NCI-H1930 (cell line): Measurements from ENCODE around the gene STAP2.
"Not testable (repeated sequence)": the region's sequence is repeated elsewhere in the genome, so short reads cannot be mapped to it uniquely, and the experiment has no call there.

Experiments
- DNase-seq, 2 experiments: peaks; one replicate each; lab custom pipeline; 2025; lab: John Stamatoyannopoulos, UW

Gene STAP2

GRCh38 chr19:4298810-4299550 lies 39.6 kb downstream of the STAP2 start:
- DNase-seq: no peak

DNA sequence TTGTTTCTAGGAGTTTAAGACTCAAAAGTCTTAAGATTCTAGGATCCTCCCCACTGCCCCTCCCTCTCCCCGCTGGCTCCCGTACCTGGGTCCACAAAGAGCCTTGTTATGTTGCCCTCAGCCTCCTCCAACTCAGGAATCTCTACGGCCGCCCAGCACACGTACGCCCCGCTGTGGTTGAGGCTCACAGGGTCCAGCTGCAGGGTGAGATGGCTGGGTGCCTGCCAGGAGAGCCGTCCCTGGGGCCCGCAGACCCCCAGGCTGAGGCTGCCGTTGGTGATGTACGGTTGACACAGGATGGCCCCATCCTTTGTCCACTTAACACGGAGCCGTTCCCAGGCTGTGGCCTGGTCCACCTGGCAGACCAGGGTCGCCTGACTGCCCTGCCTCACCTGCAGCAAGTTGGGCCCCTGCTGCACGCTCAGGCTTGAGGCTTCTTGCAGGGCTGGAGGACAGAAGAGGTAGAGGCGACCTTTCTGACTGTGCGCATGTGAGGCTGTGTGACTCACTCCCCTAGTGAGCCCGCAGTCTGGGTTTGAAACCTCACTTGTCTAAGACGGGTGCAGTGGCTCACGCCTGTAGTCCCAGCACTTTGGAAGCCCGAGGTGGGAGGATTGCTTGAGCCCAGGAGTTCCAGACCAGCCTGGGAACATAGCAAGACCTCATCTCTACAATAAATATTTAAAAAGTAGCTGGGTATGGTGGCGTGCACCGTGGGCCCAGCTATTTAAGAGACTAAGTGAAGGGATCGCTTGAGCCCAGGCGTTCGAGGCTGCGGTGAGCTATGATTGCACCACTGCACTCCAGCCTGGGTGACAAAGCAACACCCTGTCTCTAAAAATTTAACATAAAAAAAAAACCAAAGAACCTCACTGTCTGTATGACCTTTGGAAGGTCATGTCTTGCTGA lies 40.5 kb downstream of the STAP2 start:
- DNase-seq: no peak

- DNase-seq: no peak
Measured at GRCh38 chr19:4295972-4296771, 42.5 kb downstream of the STAP2 start.

DNA sequence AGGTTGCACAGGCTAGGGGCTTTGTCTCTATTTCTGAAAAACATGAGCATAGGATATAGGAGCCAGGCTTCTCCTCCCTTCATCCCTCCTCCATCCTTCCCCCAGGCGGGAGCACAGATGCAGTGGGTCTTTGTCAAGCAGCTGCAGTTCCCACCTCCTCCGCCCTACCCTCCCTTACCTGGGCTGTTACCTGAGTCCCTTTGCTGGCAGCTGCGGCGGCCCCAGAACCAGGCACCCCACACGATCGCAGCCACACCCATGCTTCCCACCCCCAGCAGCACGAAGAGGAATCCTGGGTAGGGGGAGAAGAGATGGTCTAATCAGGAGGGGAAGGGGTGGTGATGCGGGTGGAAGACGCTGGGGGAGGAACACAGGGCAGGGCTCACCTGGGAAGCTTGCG lies 44.2 kb downstream of the STAP2 start:
- no peak for DNase-seq

DNA sequence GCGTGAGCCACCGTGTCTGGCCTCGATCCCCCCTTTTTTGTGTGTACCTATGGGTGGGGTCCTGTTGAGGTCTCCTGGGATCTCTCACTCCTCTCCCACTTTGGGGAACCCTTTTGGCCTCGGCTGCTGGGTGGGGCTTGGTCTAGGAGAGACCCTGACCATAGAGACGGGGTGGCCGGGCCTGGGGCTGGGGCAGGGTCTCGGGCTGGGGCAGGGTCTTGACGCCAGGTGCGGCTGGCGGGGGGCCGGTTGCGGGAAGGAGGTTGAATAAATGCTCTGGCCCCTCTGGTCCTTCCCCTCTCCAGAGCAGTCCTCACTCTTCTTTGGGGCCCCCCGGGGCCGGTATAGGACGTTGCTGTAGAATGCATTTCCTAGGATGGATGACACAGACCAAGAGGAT lies 46.1 kb downstream of the STAP2 start:
- DNase-seq: no peak

GRCh38 chr19:4291184-4291732 lies 47.4 kb downstream of the STAP2 start:
- no peak for DNase-seq

GRCh38 chr19:4288091-4288777 lies 50.4 kb downstream of the STAP2 start:
- DNase-seq: no peak

- not testable (repeated sequence) for DNase-seq
Measured at GRCh38 chr19:4286141-4286540, 52.5 kb downstream of the STAP2 start.

- DNase-seq: no peak
Measured at GRCh38 chr19:4284974-4285373, 53.7 kb downstream of the STAP2 start.

DNA sequence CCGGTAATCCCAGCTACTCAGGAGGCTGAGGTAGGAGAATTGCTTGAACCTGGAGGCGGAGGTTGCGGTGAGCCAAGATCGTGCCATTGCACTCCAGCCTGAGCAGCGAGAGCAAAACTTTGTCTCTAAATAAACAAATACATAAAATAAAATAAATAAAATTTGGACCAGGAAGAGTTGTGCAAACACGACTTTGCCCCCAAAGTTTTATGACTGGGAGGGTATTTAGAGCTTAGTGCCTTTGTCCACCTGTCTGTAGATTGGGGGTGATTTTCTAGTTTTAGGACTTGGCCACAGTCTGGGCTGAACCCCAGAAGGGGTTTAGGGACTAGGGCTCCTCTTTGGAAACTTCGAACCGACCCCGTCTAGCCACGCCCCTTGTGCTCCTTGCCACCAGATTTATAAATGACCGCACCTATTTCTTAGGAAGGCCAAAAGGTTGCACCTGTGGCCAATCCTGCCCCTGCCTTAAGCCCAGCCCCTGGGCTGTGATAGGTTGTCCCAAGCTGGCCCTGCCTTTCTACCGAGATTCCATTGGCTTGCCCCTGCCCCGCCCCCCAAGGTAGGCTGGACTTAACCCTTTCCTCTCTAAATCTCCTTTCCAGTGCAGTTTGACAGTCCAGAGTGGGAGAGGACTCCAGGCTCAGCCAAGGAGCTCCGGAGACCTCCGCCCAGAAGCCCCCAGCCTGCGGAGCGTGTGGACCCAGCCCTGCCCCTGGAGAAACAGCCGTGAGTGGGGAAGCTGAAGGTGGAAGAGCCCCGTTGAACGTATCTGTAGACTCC lies 54.3 kb downstream of the STAP2 start:
- DNase-seq: no peak

DNA sequence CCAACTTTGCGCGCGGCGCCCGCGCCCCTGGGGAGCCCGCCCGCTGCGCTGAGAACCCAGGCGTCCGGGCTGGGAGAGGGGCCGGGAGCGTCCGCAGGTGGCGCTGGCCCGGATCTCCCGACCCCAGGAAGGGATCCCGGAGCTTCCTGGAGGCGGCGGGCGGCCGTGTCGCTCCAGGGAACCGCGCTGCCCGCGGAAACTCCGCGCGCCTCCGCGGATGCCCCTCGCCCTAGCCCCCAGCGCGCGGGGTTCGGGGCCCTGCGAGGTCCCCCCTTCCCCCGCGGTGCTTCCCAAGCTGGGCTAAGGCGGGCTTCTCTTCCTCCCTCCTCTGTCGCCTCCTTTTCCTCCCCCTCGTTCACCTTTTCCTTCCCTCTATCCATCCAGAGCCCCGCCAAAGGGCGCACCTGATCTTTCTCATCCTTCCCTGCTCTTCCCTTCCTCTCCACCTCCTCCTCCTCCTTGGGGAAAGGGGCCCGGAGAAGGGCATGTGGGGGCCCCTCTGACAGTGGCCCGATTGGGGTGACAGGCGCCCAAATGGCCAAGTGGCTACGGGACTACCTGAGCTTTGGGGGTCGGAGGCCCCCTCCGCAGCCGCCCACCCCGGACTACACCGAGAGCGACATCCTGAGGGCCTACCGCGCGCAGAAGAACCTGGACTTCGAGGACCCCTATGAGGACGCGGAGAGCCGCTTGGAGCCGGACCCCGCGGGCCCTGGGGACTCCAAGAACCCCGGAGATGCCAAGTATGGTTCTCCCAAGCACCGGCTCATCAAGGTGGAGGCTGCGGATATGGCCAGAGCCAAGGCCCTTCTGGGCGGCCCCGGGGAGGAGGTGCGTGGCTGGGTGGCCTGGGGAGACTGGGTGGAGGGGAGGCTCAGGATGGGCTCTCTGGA lies 58.9 kb downstream of the STAP2 start:
- no peak for DNase-seq

GRCh38 chr19:4279267-4279529 lies 59.4 kb downstream of the STAP2 start:
- DNase-seq: no peak

DNA sequence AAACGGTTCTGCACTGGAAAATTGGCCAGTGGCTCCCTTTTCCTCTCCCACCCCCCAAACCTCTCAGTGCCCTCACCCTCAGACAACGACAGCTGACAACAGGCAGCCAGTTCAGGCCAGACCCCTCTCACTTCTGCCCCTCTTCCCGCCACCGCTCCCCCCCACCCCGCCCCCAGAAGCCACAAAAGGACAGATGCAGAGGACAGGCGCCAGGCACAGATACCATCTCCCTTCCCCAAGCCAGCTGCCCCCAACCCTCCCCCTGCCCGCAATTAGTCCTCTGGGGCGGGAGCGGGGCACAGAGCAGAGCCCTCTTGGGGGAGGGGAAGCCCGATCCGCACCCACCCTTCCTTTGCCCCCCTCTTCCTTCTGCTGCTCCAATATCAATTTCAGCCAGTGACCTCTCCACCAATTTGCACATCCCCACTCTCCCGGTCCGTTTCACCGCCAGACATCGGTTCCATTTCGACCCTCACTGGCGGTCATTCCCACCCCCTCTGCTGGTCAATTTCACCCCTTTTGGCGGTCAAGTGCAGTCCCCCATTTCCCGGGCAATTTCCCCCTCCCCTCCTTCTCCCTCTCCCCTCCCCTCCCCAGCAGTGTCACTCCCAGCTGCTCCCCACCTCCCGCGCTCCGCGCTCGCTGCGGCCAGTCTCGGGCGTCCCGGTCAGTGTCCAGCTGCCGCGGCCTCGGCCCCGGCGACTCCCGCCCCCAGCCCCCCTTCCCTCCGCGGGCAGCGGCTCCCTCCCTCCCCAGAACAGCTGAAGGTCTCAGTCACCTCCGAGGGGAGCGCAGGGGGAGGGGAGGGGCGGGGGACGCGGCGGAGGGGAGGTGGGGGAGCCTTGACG lies 60.0 kb downstream of the STAP2 start, which contains the start of gene SHD:
SHD (plus strand) TSS at position 848 of the 848 bp plus-strand sequence. CDS start 798 bp downstream, outside the sequence.
- DNase-seq: no peak

- no peak for DNase-seq
Measured at GRCh38 chr19:4278010-4278409, 60.6 kb downstream of the STAP2 start.

- DNase-seq: no peak
Measured at GRCh38 chr19:4277191-4277696, 61.4 kb downstream of the STAP2 start.

DNA sequence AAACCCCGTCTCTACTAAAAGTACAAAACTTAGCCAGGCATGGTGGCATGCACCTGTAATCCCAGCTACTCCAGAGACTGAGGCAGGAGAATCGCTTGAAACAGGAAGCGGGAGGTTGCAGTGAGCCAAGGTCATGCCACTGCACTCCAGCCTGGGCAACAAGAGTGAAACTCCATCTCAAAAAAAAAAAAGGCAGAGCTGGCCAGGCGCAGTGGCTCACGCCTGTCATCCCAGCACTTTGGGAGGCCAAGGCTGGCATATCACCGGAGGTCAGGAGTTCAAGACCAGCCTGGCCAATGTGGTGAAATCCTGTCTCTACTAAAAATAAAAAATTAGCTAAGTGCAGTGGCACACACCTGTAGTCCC lies 64.3 kb downstream of the STAP2 start:
- not testable (repeated sequence) for DNase-seq
